ENCODE data around the gene TMCO4.

TMCO4 gene

DNA sequence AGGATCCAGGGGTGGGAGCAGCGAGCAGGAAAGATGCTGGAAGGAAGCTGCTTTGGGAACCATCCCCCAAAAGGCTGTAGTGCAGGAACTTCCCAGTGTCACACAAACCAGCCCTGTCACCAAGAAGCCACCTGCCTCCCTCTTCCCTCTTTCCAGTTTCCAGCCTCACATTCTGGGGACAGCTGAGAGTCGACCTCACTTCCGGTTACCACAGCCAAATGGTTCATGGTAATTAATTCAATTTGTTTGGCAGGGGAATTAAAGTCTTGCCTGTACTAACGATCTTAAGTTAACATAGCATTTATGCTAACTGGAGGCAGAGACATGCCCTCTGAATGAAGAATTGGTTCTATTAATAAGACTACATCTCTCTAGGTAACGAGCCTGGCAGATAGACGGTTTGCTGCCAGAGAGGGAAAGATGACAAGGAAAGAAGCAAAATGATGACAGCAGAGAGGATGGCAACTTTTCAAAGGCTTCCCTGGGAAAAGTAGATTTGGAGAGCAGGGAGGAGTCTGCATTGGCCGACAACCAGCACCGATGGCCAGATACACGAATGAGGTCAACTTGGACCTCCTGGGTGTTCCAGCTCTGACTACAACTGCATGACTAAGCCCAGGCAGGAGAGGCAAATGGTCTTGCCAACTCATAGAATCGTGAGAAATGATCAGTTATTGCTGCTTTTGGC lies 64.1 kb downstream of the TMCO4 start:
- Histone ChIP-seq H3K36me3 (ENCODE audit: control insufficient read depth in 2 of 2, insufficient read depth in 1 of 2, low read length in 2 of 2) (no peaks in the 10 kb centered on the region), H3K4me1 (ENCODE audit: control insufficient read depth, insufficient read depth, low read length) (no peaks in the 10 kb centered on the region), H3K27ac (ENCODE audit: extremely low read depth, low read depth, low read length) (no peak overlapping the region), H3K9me3 (ENCODE audit: control insufficient read depth, insufficient read depth, low read depth, low read length) (no peaks in the 10 kb centered on the region), H3K4me3 (ENCODE audit: low read depth, low read length) (no peak overlapping the region)
- TF ChIP-seq GLIS1 (tag by site-specific recombination; IDR thresholded peaks at IDR 0.05) (peak; percentile 64), KLF8 (tag by site-specific recombination; IDR thresholded peaks at IDR 0.05) (no peak)
- POLR2A ChIA-PET = no interaction called here
- CTCF ChIA-PET = interaction anchor here (1.0 to 1.5 kb wide), 2 partner anchors 20 to 22 kb away, joined by 3 to 6 read pairs; no protein-coding TSS in a partner anchor

DNA sequence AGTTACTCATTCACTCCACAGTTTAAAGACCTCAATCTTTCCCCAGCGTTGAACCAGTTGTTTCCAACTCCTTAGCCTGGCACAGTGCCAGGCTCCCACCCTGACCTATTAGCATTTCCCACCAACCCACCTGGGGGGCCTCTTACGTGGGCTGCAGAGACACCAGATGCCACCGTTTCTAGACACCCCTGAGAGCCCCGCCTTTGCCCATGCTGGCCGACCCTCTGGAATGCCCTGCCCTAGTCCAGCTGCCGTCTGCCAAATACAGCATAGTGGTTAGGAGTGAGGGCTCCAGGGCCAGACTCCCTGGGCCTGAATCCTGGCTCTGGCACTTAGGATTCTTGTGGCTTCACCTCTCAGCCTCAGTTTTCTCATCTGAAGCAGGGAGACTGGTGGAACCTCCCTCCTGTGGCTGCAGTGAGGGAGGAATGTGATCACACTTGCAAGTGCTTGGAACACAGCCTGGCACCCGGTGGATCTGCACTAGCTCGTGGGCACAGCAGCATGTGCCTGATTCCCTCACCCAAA lies 65.2 kb downstream of the TMCO4 start:
- ChIA-PET CTCF (interaction anchor here (0.6 to 1.5 kb wide), 2 partner anchors 19 to 418 kb away, joined by 3 to 6 read pairs; no protein-coding TSS in a partner anchor), POLR2A (no interaction called here)
- Histone ChIP-seq H3K9me3 (ENCODE audit: control insufficient read depth, insufficient read depth, low read depth, low read length) (no peaks in the 10 kb centered on the region), H3K4me3 (ENCODE audit: low read depth, low read length) (no peak overlapping the region), H3K36me3 (ENCODE audit: control insufficient read depth in 2 of 2, insufficient read depth in 1 of 2, low read length in 2 of 2) (no peaks in the 10 kb centered on the region), H3K27ac (ENCODE audit: extremely low read depth, low read depth, low read length) (no peak overlapping the region), H3K4me1 (ENCODE audit: control insufficient read depth, insufficient read depth, low read length) (no peaks in the 10 kb centered on the region)
- TF ChIP-seq HOXA7 (CRISPR knock-in tag; IDR thresholded peaks at IDR 0.05; ENCODE audit: borderline replicate concordance) = no peak
- TF ChIP-seq ZNF174 (tag by site-specific recombination; IDR thresholded peaks at IDR 0.05) = no peak
- TF ChIP-seq, protein P1, sequence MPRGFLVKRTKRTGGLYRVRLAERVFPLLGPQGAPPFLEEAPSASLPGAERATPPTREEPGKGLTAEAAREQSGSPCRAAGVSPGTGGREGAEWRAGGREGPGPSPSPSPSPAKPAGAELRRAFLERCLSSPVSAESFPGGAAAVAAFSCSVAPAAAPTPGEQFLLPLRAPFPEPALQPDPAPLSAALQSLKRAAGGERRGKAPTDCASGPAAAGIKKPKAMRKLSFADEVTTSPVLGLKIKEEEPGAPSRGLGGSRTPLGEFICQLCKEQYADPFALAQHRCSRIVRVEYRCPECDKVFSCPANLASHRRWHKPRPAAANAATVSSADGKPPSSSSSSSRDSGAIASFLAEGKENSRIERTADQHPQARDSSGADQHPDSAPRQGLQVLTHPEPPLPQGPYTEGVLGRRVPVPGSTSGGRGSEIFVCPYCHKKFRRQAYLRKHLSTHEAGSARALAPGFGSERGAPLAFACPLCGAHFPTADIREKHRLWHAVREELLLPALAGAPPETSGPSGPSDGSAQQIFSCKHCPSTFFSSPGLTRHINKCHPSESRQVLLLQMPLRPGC (tag by site-specific recombination; IDR thresholded peaks at IDR 0.05) = no peak
- TF ChIP-seq ZNF560 (tag by site-specific recombination; IDR thresholded peaks at IDR 0.05; ENCODE audit: borderline replicate concordance) = no peak
- TF ChIP-seq ZNF510 (tag by site-specific recombination; IDR thresholded peaks at IDR 0.05; ENCODE audit: insufficient replicate concordance) = no peak
- TF ChIP-seq ZNF157 (tag by site-specific recombination; IDR thresholded peaks at IDR 0.05) = no peak
- no peak for TF ChIP-seq ZNF292 (tag by site-specific recombination; IDR thresholded peaks at IDR 0.05; ENCODE audit: borderline replicate concordance, low read depth)
- TF ChIP-seq, protein P2, sequence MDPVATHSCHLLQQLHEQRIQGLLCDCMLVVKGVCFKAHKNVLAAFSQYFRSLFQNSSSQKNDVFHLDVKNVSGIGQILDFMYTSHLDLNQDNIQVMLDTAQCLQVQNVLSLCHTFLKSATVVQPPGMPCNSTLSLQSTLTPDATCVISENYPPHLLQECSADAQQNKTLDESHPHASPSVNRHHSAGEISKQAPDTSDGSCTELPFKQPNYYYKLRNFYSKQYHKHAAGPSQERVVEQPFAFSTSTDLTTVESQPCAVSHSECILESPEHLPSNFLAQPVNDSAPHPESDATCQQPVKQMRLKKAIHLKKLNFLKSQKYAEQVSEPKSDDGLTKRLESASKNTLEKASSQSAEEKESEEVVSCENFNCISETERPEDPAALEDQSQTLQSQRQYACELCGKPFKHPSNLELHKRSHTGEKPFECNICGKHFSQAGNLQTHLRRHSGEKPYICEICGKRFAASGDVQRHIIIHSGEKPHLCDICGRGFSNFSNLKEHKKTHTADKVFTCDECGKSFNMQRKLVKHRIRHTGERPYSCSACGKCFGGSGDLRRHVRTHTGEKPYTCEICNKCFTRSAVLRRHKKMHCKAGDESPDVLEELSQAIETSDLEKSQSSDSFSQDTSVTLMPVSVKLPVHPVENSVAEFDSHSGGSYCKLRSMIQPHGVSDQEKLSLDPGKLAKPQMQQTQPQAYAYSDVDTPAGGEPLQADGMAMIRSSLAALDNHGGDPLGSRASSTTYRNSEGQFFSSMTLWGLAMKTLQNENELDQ (tag by site-specific recombination; IDR thresholded peaks at IDR 0.05; ENCODE audit: low read depth) = no peak
- no peak for TF ChIP-seq ZNF121 (tag by site-specific recombination; IDR thresholded peaks at IDR 0.05)
- TF ChIP-seq ZNF341 (tag by site-specific recombination; IDR thresholded peaks at IDR 0.05; ENCODE audit: low read depth) = no peak
- TF ChIP-seq ZNF202 (tag by site-specific recombination; IDR thresholded peaks at IDR 0.05; ENCODE audit: borderline replicate concordance) = no peak
- no peak for TF ChIP-seq ZNF776 (tag by site-specific recombination; IDR thresholded peaks at IDR 0.05; ENCODE audit: borderline replicate concordance)
- TF ChIP-seq KLF7 (tag by site-specific recombination; IDR thresholded peaks at IDR 0.05; ENCODE audit: borderline replicate concordance) = no peak
- TF ChIP-seq ZBTB44 (tag by site-specific recombination; IDR thresholded peaks at IDR 0.05) = no peak
- TF ChIP-seq, protein P3, sequence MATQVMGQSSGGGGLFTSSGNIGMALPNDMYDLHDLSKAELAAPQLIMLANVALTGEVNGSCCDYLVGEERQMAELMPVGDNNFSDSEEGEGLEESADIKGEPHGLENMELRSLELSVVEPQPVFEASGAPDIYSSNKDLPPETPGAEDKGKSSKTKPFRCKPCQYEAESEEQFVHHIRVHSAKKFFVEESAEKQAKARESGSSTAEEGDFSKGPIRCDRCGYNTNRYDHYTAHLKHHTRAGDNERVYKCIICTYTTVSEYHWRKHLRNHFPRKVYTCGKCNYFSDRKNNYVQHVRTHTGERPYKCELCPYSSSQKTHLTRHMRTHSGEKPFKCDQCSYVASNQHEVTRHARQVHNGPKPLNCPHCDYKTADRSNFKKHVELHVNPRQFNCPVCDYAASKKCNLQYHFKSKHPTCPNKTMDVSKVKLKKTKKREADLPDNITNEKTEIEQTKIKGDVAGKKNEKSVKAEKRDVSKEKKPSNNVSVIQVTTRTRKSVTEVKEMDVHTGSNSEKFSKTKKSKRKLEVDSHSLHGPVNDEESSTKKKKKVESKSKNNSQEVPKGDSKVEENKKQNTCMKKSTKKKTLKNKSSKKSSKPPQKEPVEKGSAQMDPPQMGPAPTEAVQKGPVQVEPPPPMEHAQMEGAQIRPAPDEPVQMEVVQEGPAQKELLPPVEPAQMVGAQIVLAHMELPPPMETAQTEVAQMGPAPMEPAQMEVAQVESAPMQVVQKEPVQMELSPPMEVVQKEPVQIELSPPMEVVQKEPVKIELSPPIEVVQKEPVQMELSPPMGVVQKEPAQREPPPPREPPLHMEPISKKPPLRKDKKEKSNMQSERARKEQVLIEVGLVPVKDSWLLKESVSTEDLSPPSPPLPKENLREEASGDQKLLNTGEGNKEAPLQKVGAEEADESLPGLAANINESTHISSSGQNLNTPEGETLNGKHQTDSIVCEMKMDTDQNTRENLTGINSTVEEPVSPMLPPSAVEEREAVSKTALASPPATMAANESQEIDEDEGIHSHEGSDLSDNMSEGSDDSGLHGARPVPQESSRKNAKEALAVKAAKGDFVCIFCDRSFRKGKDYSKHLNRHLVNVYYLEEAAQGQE (tag by site-specific recombination; IDR thresholded peaks at IDR 0.05) = no peak
- no peak for TF ChIP-seq ZNF548 (tag by site-specific recombination; IDR thresholded peaks at IDR 0.05)
- TF ChIP-seq ZSCAN30 (tag by site-specific recombination; IDR thresholded peaks at IDR 0.05) = no peak
- TF ChIP-seq BCL11A (tag by site-specific recombination; IDR thresholded peaks at IDR 0.05; ENCODE audit: low read depth) = no peak
- TF ChIP-seq BCL6B (tag by site-specific recombination; IDR thresholded peaks at IDR 0.05) = no peak
